Calu3 (cell line): Measurements from ENCODE around the gene ITGB1BP2. TPM values are rescaled to one million over a fixed set of nuclear protein-coding genes. Genes with fewer than 3 reads are reported as not detected.
"Not testable (repeated sequence)": the region's sequence is repeated elsewhere in the genome, so short reads cannot be mapped to it uniquely, and the experiment has no call there.

Source experiments
- BruUV-seq: library from RNA; stranded (reverse); fragments of 400-500 nt; replicated peaks from 2 replicates; lab custom pipeline; 2021; lab: Mats Ljungman, UMichigan
- CTCF ChIA-PET: fragments of 300-600 bp; sonication (Branson Sonifier 250); formaldehyde crosslinking; loops from one replicate; lab custom pipeline; 2022; ENCODE audit warnings: antibody characterized with exemption; lab: Charles Lee
- DNase-seq: peaks from one replicate; pipeline ENCODE4 v3.0.0; 2022
- H3K27ac Mint-ChIP-seq: one replicate; pipeline ENCODE4 v1.8.0; 2022; ENCODE audit warnings: mixed read lengths; ENCODE audit not compliant: unreplicated experiment
- H3K27me3 Mint-ChIP-seq: one replicate; pipeline ENCODE4 v1.8.0; 2022; ENCODE audit warnings: mixed read lengths; ENCODE audit not compliant: unreplicated experiment
- H3K36me3 Mint-ChIP-seq: one replicate; pipeline ENCODE4 v1.8.0; 2022; ENCODE audit warnings: mild to moderate bottlenecking, moderate library complexity, mixed read lengths; ENCODE audit not compliant: insufficient read depth, unreplicated experiment
- H3K4me1 Mint-ChIP-seq: one replicate; pipeline ENCODE4 v1.8.0; 2022; ENCODE audit warnings: mild to moderate bottlenecking, low read depth, mixed read lengths; ENCODE audit not compliant: unreplicated experiment
- H3K4me3 Mint-ChIP-seq: one replicate; pipeline ENCODE4 v1.8.0; 2022; ENCODE audit warnings: mild to moderate bottlenecking, low read depth, moderate library complexity, mixed read lengths; ENCODE audit not compliant: unreplicated experiment
- H3K9me3 Mint-ChIP-seq: one replicate; pipeline ENCODE4 v1.8.0; 2022; ENCODE audit warnings: low read depth, mixed read lengths; ENCODE audit not compliant: unreplicated experiment
- CTCF ChIP-seq: fragments of 200-600 bp; IDR thresholded peaks from one replicate; pipeline ENCODE4 v1.8.0; 2022; ENCODE audit warnings: antibody characterized with exemption; ENCODE audit not compliant: unreplicated experiment
- intact Hi-C: fragments of 100-400 bp; cut with micrococcal nuclease; formaldehyde crosslinking; loops from one replicate; pipeline ENCODE4 v1.10.0; 2022; ENCODE audit not compliant: unreplicated experiment
- total RNA-seq: library from RNA; stranded (reverse); gene quantifications from 2 replicates; pipeline ENCODE4 v1.2.3, GENCODE V29; 2022

ITGB1BP2 gene
- total RNA-seq, 1 experiment from 2014 or later = 7.1 TPM

GRCh38 chrX:71315917-71316316, 14.4 kb downstream of the ITGB1BP2 start:
- H3K4me3 Mint-ChIP-seq = no peak overlapping the region
- no peaks in the 10 kb centered on the region for H3K36me3 Mint-ChIP-seq
- TF ChIP-seq CTCF = no peak

DNA sequence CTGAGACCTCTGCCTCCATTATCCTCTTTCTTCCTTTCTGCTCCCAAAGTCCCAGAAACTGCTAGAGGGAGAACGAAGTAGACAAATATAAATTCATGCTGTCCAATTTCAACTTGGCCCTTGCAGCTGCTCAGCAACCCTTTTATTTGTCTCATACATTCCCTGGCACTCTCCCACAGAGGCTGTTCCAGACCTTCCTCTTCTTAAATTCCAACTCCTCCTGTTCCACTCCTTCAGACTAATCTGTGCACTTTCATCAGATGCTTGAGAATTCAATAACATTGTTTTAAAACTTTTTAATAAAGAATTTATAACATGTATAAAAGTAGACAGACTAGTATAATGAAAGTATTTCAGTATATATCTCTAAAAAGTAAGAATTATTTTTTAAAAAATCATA, 15.4 kb downstream of the ITGB1BP2 start:
- H3K4me3 Mint-ChIP-seq, H3K4me1 Mint-ChIP-seq, H3K36me3 Mint-ChIP-seq, CTCF ChIA-PET, H3K27ac Mint-ChIP-seq, BruUV-seq, DNase-seq, intact Hi-C loops, H3K9me3 Mint-ChIP-seq, H3K27me3 Mint-ChIP-seq: not testable (repeated sequence)

More at GRCh38 chrX:71315917-71316316, 14.4 kb downstream of the ITGB1BP2 start:
- CTCF ChIA-PET = no interaction called here
- no TSS peak for BruUV-seq
- no peak for DNase-seq
- Mint-ChIP-seq H3K4me1 (no peaks in the 10 kb centered on the region), H3K27ac (no peak overlapping the region), H3K9me3 (no peaks in the 10 kb centered on the region), H3K27me3 (no peaks in the 10 kb centered on the region)
- intact Hi-C loops = no loop called here

GRCh38 chrX:71320126-71320525, 18.6 kb downstream of the ITGB1BP2 start:
- H3K27ac Mint-ChIP-seq = no peak overlapping the region
- no peaks in the 10 kb centered on the region for H3K27me3 Mint-ChIP-seq
- peaks cover 6% of the 10 kb centered on the region for H3K36me3 Mint-ChIP-seq
- DNase-seq = no peak
- intact Hi-C loops = no loop called here
- no peak for TF ChIP-seq CTCF
- H3K9me3 Mint-ChIP-seq = no peaks in the 10 kb centered on the region
- no peak overlapping the region for H3K4me3 Mint-ChIP-seq
- no peaks in the 10 kb centered on the region for H3K4me1 Mint-ChIP-seq
- BruUV-seq = no TSS peak
- CTCF ChIA-PET = no interaction called here

- no peak for TF ChIP-seq CTCF
- Mint-ChIP-seq H3K27ac (no peak overlapping the region), H3K4me1 (no peaks in the 10 kb centered on the region), H3K9me3 (no peaks in the 10 kb centered on the region), H3K4me3 (no peak overlapping the region), H3K27me3 (no peaks in the 10 kb centered on the region), H3K36me3 (peaks cover 6% of the 10 kb centered on the region)
- DNase-seq = no peak
- CTCF ChIA-PET = no interaction called here
- BruUV-seq = no TSS peak
- intact Hi-C loops = no loop called here
Observed at GRCh38 chrX:71321731-71322130, 20.2 kb downstream of the ITGB1BP2 start.

DNA sequence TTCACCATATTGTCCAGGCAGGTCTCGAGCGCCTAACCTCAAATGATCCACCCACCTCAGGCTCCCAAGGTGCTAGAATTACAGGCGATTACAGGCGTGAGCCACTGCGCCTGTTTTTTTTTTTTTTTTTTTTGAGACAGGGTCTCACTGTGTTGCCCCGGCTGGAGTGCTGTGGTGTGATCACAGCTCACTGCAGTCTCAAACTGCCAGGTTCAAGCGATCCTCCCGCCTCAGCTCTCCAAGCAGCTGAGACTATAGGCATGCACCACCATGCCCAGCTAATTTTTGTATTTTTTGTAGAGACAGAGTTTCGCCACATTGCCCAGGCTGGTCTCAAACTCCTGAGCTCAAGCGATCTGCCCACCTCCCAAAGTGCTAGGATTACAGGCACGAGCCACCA, 22.9 kb downstream of the ITGB1BP2 start:
- H3K36me3 Mint-ChIP-seq, H3K4me1 Mint-ChIP-seq, H3K9me3 Mint-ChIP-seq, intact Hi-C loops, H3K27me3 Mint-ChIP-seq, BruUV-seq, DNase-seq, H3K27ac Mint-ChIP-seq, H3K4me3 Mint-ChIP-seq: not testable (repeated sequence)
- CTCF ChIA-PET = interaction anchor here (0.7 kb wide), 1 partner anchor 29 kb away, joined by 3 read pairs; no protein-coding TSS in a partner anchor
